Retina (tissue), 1 donor: ENCODE data around the gene PSMB1.
A peak's percentile ranks its signal among the peaks of the same experiment; 100 is the strongest.

Experiments used
- DNase-seq: peaks from one replicate; pipeline ENCODE4 v3.0.0-alpha.2; 2016

Gene PSMB1

DNA sequence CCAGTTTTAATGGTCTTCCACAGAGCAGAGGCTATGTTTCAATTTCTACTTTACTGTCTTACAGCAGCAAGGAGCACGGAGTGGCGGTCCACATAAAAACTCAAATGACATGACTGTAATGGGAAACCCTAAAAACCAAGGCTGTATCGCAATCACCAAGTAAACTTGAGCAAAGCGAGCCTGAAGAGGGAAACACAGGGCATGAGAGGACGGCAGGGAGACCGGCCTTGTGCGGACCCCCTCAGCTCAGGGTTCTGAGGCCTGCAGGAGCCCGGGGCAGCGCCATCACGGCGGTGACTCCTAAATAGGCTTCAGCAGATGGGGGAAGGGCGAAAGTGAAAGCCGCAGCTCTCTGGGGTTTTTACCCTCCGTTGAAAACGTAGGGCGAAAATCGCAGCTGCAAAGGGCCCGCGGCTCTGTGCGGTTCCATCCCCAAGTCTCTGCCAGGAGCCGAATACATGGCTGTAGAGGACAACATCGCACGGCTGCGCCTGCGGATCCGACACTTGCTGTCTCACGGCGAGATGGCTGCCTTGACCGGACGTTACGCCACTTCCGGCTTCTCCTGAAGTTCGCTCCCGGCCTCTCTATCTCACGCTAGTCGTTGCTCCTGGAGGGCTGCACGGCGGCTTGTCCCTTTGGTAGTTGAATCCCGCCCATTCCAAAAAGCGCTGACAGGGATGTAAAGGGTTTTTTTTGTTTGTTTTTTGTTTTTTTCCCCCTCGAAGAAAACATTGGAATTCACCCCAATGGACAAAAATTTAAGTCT lies at the start of gene PSMB1:
Gene PSMB1, minus strand, starts transcription at position 543 of the 769 bp plus-strand sequence. Its CDS starts 65 bp downstream, at position 478.
- DNase-seq: peak; percentile 96

DNA sequence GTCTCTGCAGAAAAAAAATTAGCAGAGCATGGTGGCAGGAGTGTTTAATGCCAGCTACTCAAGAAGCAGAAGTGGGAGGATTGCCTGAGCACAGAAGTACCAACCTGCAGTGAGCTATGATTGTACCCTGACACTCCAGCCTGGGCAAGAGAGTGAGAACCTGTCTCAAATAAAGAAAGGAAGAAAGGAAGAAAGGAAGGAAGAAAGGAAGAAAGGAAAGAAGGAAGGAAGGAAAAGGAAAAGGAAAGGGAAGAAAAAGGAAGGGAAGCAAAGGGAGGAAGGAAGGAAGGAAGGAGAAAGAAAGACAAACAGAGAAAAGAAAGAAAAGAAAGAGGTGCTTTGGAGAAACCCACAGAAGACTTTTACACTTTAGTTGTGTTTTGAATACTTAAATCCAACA lies 44.2 kb upstream of the PSMB1 start:
- no peak for DNase-seq

DNA sequence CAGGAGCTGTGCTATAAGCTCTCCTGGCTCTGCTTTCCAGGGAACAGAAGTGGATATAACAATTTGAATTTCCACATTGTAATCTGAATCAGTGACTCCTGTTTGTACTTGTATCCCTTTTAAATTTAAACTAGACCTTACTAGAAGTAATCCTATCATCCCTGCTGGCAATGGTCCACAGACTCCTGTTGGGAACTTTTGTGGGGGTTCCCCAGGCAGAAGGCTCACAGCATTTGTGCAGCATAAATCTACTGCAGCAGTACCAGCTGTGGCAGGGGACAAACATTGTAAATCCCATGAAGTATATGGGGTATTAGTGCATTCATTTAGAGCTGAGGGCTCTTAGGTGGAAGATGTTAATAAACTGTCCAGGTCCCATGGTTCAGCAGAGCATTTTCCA lies 43.3 kb upstream of the PSMB1 start:
- DNase-seq: no peak

DNA sequence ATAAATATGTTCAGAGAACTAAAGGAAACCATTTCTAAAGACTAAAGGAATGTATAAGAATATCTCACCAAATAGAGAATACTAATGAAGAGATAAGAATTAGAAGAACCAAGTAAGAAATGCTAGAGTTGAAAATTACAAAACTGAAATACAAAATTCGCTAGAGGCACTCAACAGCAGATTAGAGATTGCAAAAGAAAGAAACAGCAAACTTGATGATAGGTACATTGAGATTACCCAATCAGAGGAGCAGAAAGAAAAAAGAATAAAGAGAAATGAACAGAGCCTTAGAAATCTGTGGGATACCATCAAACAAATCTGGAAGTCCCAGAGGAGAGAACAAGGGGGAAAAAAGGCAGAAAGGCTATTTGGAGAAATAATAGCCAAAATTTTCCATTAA lies 37.6 kb upstream of the PSMB1 start:
- DNase-seq: no peak

DNA sequence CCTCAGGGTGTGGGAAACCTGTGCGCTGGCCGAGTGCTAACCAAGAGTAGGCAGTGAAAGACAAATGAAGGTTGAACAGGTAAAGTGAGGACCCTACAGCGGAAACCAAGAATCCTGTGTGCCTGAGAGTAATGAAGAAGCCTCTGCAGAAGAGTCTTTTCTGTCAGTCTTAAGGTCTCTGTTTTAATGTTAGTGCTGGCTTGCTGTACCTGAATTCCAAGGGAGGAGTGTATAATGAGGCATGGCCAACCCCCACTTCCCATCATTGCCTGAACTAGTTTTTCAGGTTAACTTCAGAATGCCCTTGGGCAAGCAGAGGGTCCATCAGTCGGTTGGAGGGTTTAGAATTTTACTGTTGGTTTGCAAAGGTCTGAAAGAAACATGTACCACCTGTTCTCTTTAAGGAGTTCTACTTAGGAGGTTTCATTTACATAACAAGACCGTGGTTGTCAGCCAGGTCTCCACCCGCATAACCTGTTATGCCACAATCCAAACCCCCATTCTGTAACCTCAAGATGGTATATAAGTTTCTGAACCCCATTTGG lies 31.9 kb upstream of the PSMB1 start:
- no peak for DNase-seq

DNA sequence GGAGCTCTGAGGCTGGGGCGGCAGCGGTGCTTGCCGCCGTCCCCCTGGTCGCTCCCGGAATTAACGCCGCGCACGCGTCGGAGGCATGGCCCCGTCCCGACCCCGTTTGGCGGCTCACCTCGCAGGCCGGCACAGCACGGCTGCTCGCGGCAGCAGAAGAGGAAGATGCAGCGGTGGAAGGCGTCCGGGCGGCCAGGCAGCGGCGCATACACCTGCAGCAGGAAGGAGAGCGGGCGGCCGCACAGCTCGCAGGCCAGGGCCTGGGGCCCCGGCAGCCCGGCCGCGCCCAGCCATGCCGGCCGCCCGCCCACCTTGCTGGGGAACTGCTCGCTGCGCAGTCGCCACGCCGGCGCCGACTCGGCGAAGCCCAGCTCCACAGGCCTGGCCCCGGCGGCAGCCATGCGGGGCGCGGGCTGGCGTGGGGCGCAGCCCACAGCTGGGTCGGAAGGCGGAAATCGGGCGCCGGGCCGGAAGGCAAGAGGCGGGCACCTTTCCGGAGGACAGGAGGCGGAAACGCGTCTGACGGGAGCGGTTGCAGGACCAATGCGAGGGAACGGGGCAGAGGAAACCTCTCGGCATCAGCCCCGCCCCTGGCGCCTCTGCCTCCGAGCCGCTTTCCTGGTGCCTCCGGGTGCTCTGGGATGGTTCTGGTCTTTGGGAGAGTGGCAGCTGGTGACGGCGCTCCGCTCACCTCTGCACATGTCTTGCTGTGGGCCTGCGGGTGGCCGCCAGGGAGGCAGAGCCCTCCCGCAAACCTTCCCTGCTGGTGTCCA lies 31.3 kb upstream of the PSMB1 start, which contains the start of gene PDCD2:
Gene PDCD2, minus strand, starts transcription at position 457 of the 773 bp plus-strand sequence. Its CDS starts 56 bp downstream, at position 401.
- peak; percentile 93 for DNase-seq

DNA sequence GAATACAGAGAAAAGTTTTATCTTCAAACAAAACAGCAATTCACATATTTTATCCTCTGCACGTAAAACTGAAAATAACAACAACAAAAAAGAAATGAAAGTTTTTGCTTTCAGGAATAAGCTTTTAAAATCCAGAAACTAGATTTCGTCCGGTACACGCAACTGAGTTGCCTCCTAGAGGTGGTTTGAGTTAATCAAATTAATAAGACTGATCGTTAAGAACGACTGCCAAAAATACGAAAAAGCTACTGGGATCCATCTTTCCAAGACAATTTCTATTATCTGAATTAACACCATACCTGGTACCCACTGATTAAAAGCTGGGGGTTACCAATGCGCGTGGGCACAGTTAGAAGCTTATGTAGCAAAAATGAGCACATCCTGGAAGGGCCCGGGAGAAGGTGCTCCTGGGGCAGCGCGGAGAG lies 30.7 kb upstream of the PSMB1 start:
- DNase-seq: no peak

DNA sequence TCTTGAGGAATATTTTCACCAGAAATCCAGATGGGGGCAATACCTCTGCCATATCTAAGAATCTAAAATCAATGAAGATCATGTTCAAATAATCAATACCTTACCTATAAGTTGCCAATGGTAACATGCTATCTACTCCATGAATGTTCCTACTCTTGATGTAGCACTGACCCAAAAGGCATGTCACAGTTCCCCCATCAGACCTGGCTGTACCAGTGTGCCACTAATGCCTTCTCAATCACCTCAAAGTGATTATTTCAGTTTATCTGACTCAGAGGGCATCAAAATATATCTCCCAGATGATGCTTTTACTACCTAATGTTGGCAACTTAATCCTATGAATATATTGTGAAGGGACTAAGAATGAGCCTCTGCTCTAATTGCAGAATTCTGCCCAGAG lies 25.8 kb upstream of the PSMB1 start:
- no peak for DNase-seq

DNA sequence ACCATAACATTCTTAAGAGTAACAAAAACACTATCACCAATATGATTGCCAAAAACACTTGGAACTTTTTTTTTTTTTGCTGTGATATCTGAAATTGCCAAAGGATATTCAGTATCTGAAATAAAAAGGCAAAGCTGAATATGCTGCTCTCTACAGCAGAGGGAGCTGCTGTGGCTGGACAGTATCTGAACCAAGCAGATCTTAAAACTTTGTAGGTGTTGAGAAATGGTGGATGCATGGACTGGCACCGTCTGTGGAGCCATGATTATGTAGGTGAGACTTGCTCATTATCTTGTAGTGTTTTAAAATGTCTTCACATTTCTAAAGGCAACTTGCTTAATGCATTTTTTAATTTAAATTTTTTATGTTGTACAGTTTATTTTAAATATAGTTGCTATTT lies 22.1 kb upstream of the PSMB1 start:
- DNase-seq: no peak

DNA sequence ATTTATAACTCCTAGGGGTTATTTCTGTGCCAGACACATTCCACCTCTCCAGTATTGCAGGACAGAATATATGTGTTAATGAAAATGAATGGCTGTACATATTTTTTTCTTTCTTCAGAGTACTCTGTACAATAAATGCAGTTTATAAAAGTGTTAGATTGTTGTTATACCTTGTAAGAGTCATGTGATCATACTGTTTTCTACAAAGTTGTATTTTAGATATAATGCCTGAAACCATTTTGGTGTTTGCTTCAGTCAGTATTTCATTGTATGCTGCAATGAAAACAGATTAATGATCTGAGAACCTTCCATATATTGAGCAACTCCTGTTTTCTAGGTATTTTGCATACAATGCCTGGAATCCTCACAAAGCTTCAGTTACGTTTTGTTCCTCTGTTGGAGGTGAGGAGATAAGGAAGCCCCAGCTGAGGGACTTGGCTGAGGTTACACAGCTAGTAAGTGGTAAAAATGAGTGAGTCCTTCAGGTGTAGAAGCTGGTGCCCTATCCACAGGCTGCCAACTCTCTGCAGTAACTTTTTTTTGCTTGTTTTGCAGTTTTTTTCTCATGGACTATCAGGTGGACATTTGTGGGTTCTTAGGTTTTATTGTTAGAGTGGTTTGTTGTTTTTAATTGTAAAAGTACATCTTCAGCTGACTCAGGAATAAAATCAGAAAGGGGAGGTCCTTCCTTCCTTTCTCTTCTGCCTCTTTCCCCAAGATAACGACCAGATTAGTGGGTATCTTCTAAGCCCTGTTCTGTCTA lies 19.8 kb upstream of the PSMB1 start:
- no peak for DNase-seq

DNA sequence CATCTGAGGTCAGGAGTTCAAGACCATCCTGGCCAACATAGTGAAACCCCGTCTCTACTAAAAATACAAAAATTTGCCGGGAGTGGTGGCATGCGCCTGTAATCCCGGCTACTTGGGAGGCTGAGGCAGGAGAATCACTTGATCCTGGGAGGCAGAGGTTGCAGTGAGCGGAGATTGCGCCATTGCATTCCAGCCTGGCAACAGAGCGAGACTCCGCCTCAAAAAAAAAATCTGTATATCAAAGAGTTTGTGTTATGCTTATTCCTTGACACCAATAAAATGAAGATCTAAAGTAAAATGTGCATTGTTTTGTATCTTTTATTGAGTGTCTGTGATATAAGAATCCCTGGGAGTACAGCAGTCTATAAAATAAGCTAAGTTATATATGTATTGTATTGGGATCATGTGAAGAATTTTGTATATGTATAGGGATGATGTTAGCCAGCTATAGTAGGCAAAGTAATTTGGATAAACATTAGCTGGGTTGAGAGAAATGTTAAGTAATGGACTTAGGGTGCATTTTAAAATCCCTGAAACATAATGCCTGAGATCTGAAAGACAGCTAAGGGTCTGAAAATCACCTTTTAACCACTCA lies 11.9 kb upstream of the PSMB1 start:
- DNase-seq: no peak

DNA sequence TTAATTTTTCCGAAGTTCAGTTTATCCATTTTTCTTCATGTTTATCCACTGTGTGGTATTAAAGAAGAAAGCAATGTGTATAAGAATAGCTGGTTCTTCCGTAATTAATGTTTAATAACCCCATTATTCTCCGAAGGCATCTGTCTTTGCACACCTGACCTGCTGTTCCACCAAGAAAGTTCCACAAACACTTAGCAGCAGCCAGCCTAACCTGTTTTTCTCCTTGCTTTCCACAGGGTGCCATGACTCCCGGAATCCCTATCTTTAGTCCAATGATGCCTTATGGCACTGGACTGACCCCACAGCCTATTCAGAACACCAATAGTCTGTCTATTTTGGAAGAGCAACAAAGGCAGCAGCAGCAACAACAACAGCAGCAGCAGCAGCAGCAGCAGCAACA lies 8.4 kb upstream of the PSMB1 start:
- no peak for DNase-seq

DNA sequence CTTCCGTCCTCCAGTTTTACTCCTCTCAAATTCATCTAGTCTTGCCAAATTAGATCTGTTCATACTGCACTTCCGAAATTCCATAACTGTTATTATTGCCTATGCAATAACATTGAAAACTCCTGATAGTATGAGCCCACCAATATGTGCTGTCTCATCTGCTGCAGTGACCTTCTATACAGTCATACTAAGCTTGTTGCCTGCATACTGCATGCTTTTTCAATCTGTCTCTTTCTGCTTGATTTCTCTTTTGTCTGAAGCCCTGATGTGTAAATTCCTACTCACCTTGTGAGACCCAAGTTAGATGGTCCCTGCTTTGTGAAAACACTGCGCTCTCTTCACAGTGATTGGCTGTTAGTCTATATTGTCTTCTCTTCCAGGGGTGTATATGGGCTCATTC lies 2.2 kb upstream of the PSMB1 start:
- no peak for DNase-seq

DNA sequence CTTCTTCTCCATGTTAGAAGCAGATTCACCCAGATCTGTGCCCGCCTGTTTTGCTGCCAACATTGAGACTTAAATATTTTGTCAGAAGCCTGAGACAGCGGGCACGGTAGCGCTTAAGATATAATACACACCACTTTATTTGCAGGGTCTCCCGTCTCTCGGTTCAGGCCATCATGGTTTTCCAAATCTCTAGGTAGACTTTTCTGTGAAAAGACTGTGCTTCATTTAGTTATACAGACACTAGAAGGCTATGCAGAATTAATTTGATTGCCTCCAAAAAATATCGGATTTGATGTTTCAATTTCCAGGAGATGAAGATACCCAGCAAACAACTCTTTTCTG lies 1.7 kb upstream of the PSMB1 start:
- no peak for DNase-seq

DNA sequence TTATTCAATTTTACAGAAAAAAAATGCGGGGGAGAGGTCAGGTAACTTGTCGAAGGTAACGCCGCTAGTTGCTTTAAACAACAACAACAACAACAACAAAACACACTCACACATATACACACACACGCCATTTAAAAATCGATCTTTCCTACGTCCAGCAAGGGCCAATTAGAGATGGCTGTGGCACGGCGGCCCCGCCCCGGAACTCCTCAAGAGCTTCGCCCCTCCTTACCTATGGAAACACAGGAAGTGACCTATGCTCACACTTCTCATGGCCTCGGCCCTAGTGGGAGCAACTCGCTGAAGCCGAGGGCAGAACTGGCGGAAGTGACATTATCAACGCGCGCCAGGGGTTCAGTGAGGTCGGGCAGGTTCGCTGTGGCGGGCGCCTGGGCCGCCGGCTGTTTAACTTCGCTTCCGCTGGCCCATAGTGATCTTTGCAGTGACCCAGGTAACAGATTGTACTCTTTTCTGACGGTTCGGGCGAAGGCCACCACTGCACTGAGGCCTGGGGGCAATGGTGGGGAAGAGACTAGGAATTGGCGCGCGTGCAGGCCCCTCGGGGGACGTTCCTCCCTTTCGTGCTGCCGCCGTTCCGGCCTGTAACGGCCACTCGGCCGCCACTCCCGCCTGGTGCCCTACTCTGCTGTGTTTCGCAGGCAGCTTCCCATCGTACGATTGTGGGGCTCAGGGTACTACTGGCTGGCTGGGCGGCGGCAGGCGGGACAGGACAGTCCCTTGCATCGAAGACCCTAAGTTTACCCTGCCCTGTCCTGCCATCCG lies 1.1 kb upstream of the PSMB1 start, which contains the start of gene TBP:
Gene TBP, plus strand, starts transcription at position 357 of the 783 bp plus-strand sequence. CDS start 2,661 bp downstream, outside the sequence.
- DNase-seq: peak; percentile 98

DNA sequence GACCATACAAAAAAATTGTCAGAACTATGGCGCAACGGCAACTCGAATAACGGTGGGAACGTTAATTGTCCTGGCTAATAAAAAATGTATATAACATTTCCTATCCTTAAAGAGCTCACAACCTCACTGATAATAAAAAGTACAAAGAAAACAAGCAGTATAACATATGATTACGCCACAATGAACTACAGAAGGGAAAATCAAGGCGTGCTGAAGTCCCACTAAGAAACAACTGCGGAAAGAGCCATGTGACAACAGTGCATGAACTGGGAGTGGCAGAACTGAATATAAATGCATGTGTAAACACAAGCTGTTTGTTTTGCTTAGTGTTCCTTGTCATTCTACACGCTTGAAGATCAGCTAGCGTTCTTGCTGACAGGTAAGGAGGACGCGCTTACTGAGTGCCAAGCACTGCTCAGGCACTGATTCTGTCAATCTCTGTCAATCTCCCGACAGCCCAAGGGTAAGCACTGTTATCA lies 466 bp upstream of the PSMB1 start:
- DNase-seq: no peak

DNA sequence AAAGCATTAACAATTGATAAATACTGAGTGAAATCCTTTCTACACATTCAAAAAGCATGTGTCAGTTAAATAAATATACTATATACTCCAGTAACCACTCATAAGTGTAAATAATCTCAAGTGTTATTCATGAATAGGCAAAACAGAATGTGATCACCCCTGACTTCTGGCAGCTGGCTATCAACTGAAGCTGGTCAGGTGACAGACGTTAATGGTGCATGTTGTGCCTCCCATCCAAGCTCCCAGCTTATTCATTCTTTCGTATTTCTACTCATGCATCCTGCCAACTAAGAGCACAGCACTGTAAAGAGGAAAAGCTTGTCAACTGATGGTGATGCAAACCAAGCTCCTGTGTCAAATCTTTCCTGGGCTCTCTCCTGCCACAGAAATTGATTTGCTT lies 7.7 kb downstream of the PSMB1 start:
- no peak for DNase-seq

DNA sequence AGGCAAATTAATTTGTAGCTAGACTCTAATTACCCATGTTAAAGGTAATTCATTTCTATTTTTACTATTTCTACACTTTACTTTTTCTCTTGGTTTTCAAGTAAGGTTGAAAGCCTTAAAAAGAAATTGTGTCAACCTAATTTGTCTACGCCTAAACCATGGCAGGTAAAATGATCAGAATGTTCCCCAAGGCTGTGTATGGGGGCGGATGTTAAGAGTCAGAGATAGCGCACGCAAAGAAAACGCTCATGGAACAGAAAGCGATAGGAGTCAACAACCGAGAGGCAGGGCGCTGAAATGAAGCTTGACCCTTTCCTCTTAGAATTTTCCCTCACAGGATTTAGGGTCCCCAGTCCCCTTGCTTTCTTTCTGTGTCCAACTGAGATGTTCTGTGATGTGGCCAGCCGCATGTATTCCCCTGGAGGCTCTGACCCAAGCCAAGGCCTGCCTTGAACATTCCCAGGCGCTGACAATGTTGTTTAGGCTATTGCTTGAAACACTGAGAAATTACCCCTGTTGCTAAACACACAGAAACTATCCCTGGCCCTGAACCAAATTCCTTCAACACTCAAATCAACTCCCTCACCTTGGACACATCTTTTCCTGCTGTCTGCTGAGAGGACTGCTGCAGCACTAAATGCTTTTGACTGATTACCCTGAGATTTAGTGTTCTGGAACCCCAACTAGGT lies 10.9 kb downstream of the PSMB1 start:
- DNase-seq: no peak

DNA sequence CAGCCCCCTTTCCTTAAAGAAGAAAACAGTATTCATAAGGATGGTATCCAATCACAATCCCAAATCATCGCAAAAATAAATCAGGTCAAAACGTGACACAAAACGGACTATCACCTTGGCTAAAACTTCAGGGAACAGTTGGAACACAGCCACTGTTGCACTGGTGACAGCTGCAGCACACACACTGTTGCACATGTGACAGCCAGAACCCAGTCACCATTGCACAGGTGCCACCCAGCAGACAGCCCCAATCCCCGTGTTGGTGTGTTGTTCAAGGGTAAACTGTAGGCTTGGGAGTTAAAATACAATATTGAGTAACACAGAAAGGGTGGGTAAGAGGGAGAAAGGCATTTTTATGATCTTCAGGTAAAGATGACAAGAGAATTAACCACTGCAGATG lies 15.8 kb downstream of the PSMB1 start:
- DNase-seq: no peak

DNA sequence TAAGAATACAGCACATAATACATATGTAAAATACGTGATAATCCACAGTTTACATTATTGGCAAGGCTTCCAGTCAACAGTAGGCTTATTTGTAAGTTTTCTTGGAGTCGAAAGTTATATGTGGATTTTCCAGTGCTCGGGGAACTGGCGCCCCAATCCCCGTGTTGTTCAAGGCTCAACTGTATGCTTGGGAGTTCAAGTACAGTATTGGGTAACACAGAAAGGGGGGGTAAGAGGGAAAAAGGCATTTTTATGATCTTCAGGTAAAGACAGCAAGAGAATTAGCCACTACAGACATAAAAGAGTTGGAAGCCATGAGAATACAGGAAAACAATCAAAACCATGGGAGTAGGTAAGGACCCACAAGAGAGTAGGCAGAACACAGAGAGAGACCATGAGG lies 16.4 kb downstream of the PSMB1 start:
- no peak for DNase-seq

DNA sequence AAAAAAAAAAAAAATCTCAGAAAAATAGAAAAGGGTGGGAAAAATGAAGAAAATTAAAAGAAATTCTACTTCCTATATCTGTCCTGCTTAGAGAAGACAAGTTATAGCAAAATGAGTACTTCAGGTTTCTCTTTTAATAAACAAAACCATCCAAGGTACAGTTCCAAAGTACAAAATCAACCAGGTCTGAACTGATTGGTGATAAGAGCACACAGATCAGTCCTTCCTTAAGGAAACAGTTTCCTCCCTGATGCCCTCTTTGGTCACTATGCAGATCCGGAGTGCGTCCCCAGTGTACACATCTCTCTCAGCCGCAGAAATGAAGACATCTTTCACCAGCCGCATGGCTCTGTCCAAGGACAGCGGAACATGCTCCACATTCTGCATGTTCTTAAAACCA lies 18.1 kb downstream of the PSMB1 start:
- DNase-seq: no peak
